ENCODE results near the gene GM2A. TPM values are rescaled to one million over a fixed set of nuclear protein-coding genes. Genes with fewer than 3 reads are reported as not detected.

GM2A gene
- polyA plus RNA-seq, 1 of the 3 experiments (the other 2 are of a cell fraction), result 8.0 TPM

- no peak for TF ChIP-seq ZBTB33 (IDR thresholded peaks at IDR 0.05; ENCODE audit: borderline replicate concordance, low read depth)
- TF ChIP-seq YY1 (IDR thresholded peaks at IDR 0.05; ENCODE audit: low read depth), result no peak
- no peak for TF ChIP-seq FOXJ3 (CRISPR knock-in tag; IDR thresholded peaks at IDR 0.05)
These were observed 17.6 kb downstream of the GM2A start (continued) for GRCh38 chr5:151270599-151270998.

GRCh38 chr5:151271336-151271735 is 18.4 kb downstream of the GM2A start:
- H3K4me2 ChIP-seq, result no peak overlapping the region
- no peaks in the 10 kb centered on the region for H3K79me2 ChIP-seq (ENCODE audit: insufficient read depth)
- ChIA-PET CTCF (no interaction called here), POLR2A (no interaction called here)
- no peaks in the 10 kb centered on the region for H4K20me1 ChIP-seq (ENCODE audit: insufficient read depth)
- no peaks in the 10 kb centered on the region for H3F3A ChIP-seq (replicated peaks; ENCODE audit: insufficient read depth)
- no peak for DNase-seq
- H2AFZ ChIP-seq (ENCODE audit: low read depth), result no peak overlapping the region
- H3K27ac ChIP-seq (ENCODE audit: low read depth in 2 of 2, low read length in 1 of 2), result no peak overlapping the region
- H3K36me3 ChIP-seq (replicated peaks in 1 of 2; ENCODE audit: control insufficient read depth in 1 of 2, insufficient read depth in 2 of 2, low read length in 1 of 2), result peaks cover 0 to 9% of the 10 kb centered on the region in 2 experiments
- no peak overlapping the region for H3K9ac ChIP-seq
- no peaks in the 10 kb centered on the region for H3K9me3 ChIP-seq
- no peaks in the 10 kb centered on the region for H3K4me1 ChIP-seq (ENCODE audit: control insufficient read depth in 1 of 2, insufficient read depth in 2 of 2, low read depth in 1 of 2, low read length in 1 of 2)
- H3K4me3 ChIP-seq (ENCODE audit: low read depth in 2 of 2, low read length in 1 of 2), result no peak overlapping the region
- no peaks in the 10 kb centered on the region for H3K27me3 ChIP-seq (ENCODE audit: insufficient read depth)
- no peaks in the 10 kb centered on the region for H3K9me2 ChIP-seq
- TF ChIP-seq CHD2 (IDR thresholded peaks at IDR 0.05; ENCODE audit: low read length, partially characterized antibody) (no peak), SIN3A (IDR thresholded peaks at IDR 0.05; ENCODE audit: borderline replicate concordance, low read depth, low read length) (no peak), IRF3 (IDR thresholded peaks at IDR 0.05; ENCODE audit: low read depth, low read length) (no peak), FOXJ3 (CRISPR knock-in tag; IDR thresholded peaks at IDR 0.05) (no peak), RFX5 (IDR thresholded peaks at IDR 0.05; ENCODE audit: low read length) (no peak)

- Histone ChIP-seq H3K79me2 (ENCODE audit: insufficient read depth) (no peaks in the 10 kb centered on the region), H3K36me3 (replicated peaks in 1 of 2; ENCODE audit: control insufficient read depth in 1 of 2, insufficient read depth in 2 of 2, low read length in 1 of 2) (no peaks in the 10 kb centered on the region), H3K27ac (ENCODE audit: low read depth in 2 of 2, low read length in 1 of 2) (no peak overlapping the region), H4K20me1 (ENCODE audit: insufficient read depth) (no peaks in the 10 kb centered on the region), H3K27me3 (ENCODE audit: insufficient read depth) (no peaks in the 10 kb centered on the region), H3K4me2 (no peak overlapping the region), H3K4me3 (ENCODE audit: low read depth in 2 of 2, low read length in 1 of 2) (no peak overlapping the region), H2AFZ (ENCODE audit: low read depth) (no peak overlapping the region), H3K4me1 (ENCODE audit: control insufficient read depth in 1 of 2, insufficient read depth in 2 of 2, low read depth in 1 of 2, low read length in 1 of 2) (no peaks in the 10 kb centered on the region), H3K9me2 (no peaks in the 10 kb centered on the region), H3F3A (replicated peaks; ENCODE audit: insufficient read depth) (no peaks in the 10 kb centered on the region), H3K9me3 (no peaks in the 10 kb centered on the region), H3K9ac (no peak overlapping the region)
- ChIA-PET CTCF (interaction anchor here (0.9 kb wide), 1 partner anchor 41 kb away, joined by 4 read pairs; no protein-coding TSS in a partner anchor), POLR2A (no interaction called here)
- no peak for DNase-seq
- TF ChIP-seq GATA2 (CRISPR knock-in tag; IDR thresholded peaks at IDR 0.05) (no peak), FOXM1 (IDR thresholded peaks at IDR 0.05; ENCODE audit: low read depth) (no peak), POLR2AphosphoS5 (IDR thresholded peaks at IDR 0.05; ENCODE audit: low read depth, low read length) (no peak), PBX3 (IDR thresholded peaks at IDR 0.05) (no peak), EZH2phosphoT487 (IDR thresholded peaks at IDR 0.05; ENCODE audit: borderline replicate concordance, low read depth) (no peak), RXRA (IDR thresholded peaks at IDR 0.05; ENCODE audit: borderline replicate concordance, low read depth) (no peak), SMC3 (IDR thresholded peaks at IDR 0.05; ENCODE audit: low read depth, low read length) (no peak)
These were observed 21.7 kb downstream of the GM2A start for GRCh38 chr5:151274666-151275065.

All from SK-N-SH (cell line).